NT2/D1 (cell line): ENCODE data around the gene OR52R1.

Experiments
- YY1 ChIP-seq: IDR thresholded peaks from 2 replicates; pipeline ENCODE4 v1.6.1; 2011; ENCODE audit not compliant: insufficient read length, insufficient read depth
- ZNF274 ChIP-seq: IDR thresholded peaks from 2 replicates; pipeline ENCODE4 v1.6.1; 2011; ENCODE audit warnings: mild to moderate bottlenecking, low read depth, low read length

GRCh38 chr11:4848908-4849532 is 44.8 kb upstream of the OR52R1 start, which contains the start of gene OR51S1:
- TF ChIP-seq ZNF274: no peak
- no peak for TF ChIP-seq YY1
